SK-N-SH (cell line): Measurements from ENCODE around the gene RNMT. TPM values are rescaled to one million over a fixed set of nuclear protein-coding genes. Genes with fewer than 3 reads are reported as not detected.

Experiments
- CTCF ChIA-PET: fragments of 300-600, 350-600 bp; formaldehyde crosslinking; extraction: SDS; loops from one replicate; lab custom pipeline; 2021; lab: Yijun Ruan, JAX
- POLR2A ChIA-PET: fragments of 350-600 bp; sonication (Branson Sonifier 250); formaldehyde crosslinking; extraction: SDS; loops from one replicate; lab custom pipeline; 2020; ENCODE audit warnings: antibody characterized with exemption, inconsistent platforms; lab: Yijun Ruan, JAX
- DNase-seq: peaks from one replicate; pipeline ENCODE4 v3.0.0; 2012
- H2AFZ ChIP-seq: fragments of 200-600 bp; sonication (generic); 2 replicates; pipeline ENCODE4 v1.8.1; 2016; ENCODE audit warnings: antibody characterized with exemption, mild to moderate bottlenecking, low read depth
- H3F3A ChIP-seq: fragments of 200-600 bp; sonication (generic); replicated peaks from 2 replicates; pipeline ENCODE3; 2016; ENCODE audit warnings: antibody characterized with exemption, mild to moderate bottlenecking; ENCODE audit not compliant: insufficient read depth
- H3K27ac ChIP-seq, 2 experiments: fragments of 200-500 bp in 1 of 2; fragments of 200-600 bp in 1 of 2; sonication (Bioruptor generic) in 1 of 2; sonication (generic), shearing (Covaris generic) in 1 of 2; 2 replicates each; pipeline versions ENCODE4 v1.5.1 to v1.6.1; 2014 to 2016; ENCODE audit warnings: low read depth in 2 of 2, inconsistent platforms in 1 of 2, low read length in 1 of 2, mild to moderate bottlenecking in 1 of 2, mixed read lengths in 1 of 2
- H3K27me3 ChIP-seq: fragments of 200-600 bp; sonication (generic), shearing (Covaris generic); 2 replicates; pipeline ENCODE4 v1.6.1; 2016; ENCODE audit warnings: mixed run types; ENCODE audit not compliant: insufficient read depth
- H3K36me3 ChIP-seq, 2 experiments: fragments of 200-500 bp in 1 of 2; fragments of 200-600 bp in 1 of 2; sonication (Bioruptor generic) in 1 of 2; sonication (generic) in 1 of 2; replicated peaks in 1 of 2; 2 replicates each; pipeline versions ENCODE3 to v1.5.1; 2014 to 2016; ENCODE audit warnings: low read length in 1 of 2, mild to moderate bottlenecking in 1 of 2; ENCODE audit not compliant: insufficient read depth in 2 of 2, control insufficient read depth in 1 of 2
- H3K4me1 ChIP-seq, 2 experiments: fragments of 200-500 bp in 1 of 2; fragments of 200-600 bp in 1 of 2; sonication (Bioruptor generic) in 1 of 2; sonication (generic), shearing (Covaris generic) in 1 of 2; 2 replicates each; pipeline versions ENCODE4 v1.5.1 to v1.6.1; 2014 to 2016; ENCODE audit warnings: low read depth in 1 of 2, low read length in 1 of 2, mixed run types in 1 of 2; ENCODE audit not compliant: insufficient read depth in 2 of 2, control insufficient read depth in 1 of 2
- H3K4me2 ChIP-seq: fragments of 200-600 bp; sonication (generic), shearing (Covaris generic); 2 replicates; pipeline ENCODE4 v1.6.1; 2017; ENCODE audit warnings: mixed run types
- H3K4me3 ChIP-seq, 2 experiments: fragments of 200-500 bp in 1 of 2; fragments of 200-600 bp in 1 of 2; sonication (Bioruptor generic) in 1 of 2; sonication (generic), shearing (Covaris generic) in 1 of 2; 2 replicates each; pipeline versions ENCODE4 v1.5.1 to v1.8.1; 2014 to 2016; ENCODE audit warnings: low read depth in 2 of 2, inconsistent platforms in 1 of 2, low read length in 1 of 2, mild to moderate bottlenecking in 1 of 2, mixed read lengths in 1 of 2, moderate library complexity in 1 of 2
- H3K79me2 ChIP-seq: fragments of 200-600 bp; sonication (generic); 2 replicates; pipeline ENCODE4 v1.8.1; 2017; ENCODE audit warnings: mild to moderate bottlenecking; ENCODE audit not compliant: insufficient read depth
- H3K9ac ChIP-seq: fragments of 200-600 bp; sonication (generic); 2 replicates; pipeline ENCODE4 v1.6.1; 2017; ENCODE audit warnings: mixed run types
- H3K9me2 ChIP-seq: fragments of 200-600 bp; sonication (generic); 2 replicates; pipeline ENCODE4 v1.6.1; 2017; ENCODE audit warnings: mixed run types
- H3K9me3 ChIP-seq: fragments of 200-600 bp; sonication (generic); 2 replicates; pipeline ENCODE4 v1.6.1; 2017; ENCODE audit warnings: mixed run types, mild to moderate bottlenecking, moderate library complexity
- H4K20me1 ChIP-seq: fragments of 200-600 bp; sonication (generic); 2 replicates; pipeline ENCODE4 v1.6.1; 2017; ENCODE audit warnings: mild to moderate bottlenecking, mixed run types; ENCODE audit not compliant: insufficient read depth
- CHD2 ChIP-seq: fragments of 150-350 bp; IDR thresholded peaks from 2 replicates; pipeline ENCODE4 v1.6.1; 2018; ENCODE audit warnings: low read length; ENCODE audit not compliant: partially characterized antibody
- CTCF ChIP-seq: fragments of 200-600 bp; sonication (generic); IDR thresholded peaks from 2 replicates; pipeline ENCODE4 v1.6.1; 2017; ENCODE audit warnings: antibody characterized with exemption, mild to moderate bottlenecking, moderate library complexity
- ELF1 ChIP-seq: IDR thresholded peaks from 2 replicates; pipeline ENCODE4 v1.4.0; 2012
- EP300 ChIP-seq, 2 experiments: IDR thresholded peaks; 2 replicates each; pipeline versions ENCODE4 v1.4.0 to v1.6.1; 2012; ENCODE audit warnings: borderline replicate concordance in 1 of 2, low read depth in 1 of 2, low read length in 1 of 2
- FOXJ3 ChIP-seq: sonication (generic); formaldehyde crosslinking; IDR thresholded peaks from 2 replicates; pipeline ENCODE4 v1.5.1; 2020; ENCODE audit warnings: mild to moderate bottlenecking, missing genetic modification reagents
- FOXM1 ChIP-seq: IDR thresholded peaks from 2 replicates; pipeline ENCODE4 v1.4.0; 2012; ENCODE audit warnings: low read depth, mild to moderate bottlenecking
- GABPA ChIP-seq: IDR thresholded peaks from 2 replicates; pipeline ENCODE4 v1.4.0; 2012; ENCODE audit warnings: low read depth, mild to moderate bottlenecking
- IRF3 ChIP-seq: fragments of 150-350 bp; IDR thresholded peaks from 2 replicates; pipeline ENCODE4 v1.6.1; 2016; ENCODE audit warnings: mild to moderate bottlenecking, low read depth, low read length
- JUND ChIP-seq: IDR thresholded peaks from 2 replicates; pipeline ENCODE4 v1.4.0; 2012
- MEF2A ChIP-seq: IDR thresholded peaks from 2 replicates; pipeline ENCODE4 v1.4.0; 2012; ENCODE audit warnings: low read depth, borderline replicate concordance
- NRF1 ChIP-seq: IDR thresholded peaks from 2 replicates; pipeline ENCODE4 v1.6.1; 2012; ENCODE audit warnings: low read depth, mild to moderate bottlenecking, low read length
- POLR2AphosphoS5 ChIP-seq: IDR thresholded peaks from 2 replicates; pipeline ENCODE4 v1.6.1; 2012; ENCODE audit warnings: low read depth, low read length
- REST ChIP-seq: IDR thresholded peaks from 2 replicates; pipeline ENCODE4 v1.6.1; 2012; ENCODE audit warnings: mild to moderate bottlenecking, low read depth, low read length, moderate library complexity
- RFX5 ChIP-seq: IDR thresholded peaks from 2 replicates; pipeline ENCODE4 v1.6.1; 2012; ENCODE audit warnings: mild to moderate bottlenecking, improper control_type of control experiment, low read length
- SIN3A ChIP-seq: IDR thresholded peaks from 2 replicates; pipeline ENCODE4 v1.6.1; 2012; ENCODE audit warnings: low read depth, mild to moderate bottlenecking, low read length, moderate library complexity, borderline replicate concordance
- USF2 ChIP-seq: fragments of 150-350 bp; IDR thresholded peaks from 2 replicates; pipeline ENCODE4 v1.6.1; 2017; ENCODE audit warnings: antibody characterized with exemption, low read length, low read depth, borderline replicate concordance
- YY1 ChIP-seq: IDR thresholded peaks from 2 replicates; pipeline ENCODE4 v1.4.0; 2012; ENCODE audit warnings: low read depth, mild to moderate bottlenecking
- ZBTB33 ChIP-seq: IDR thresholded peaks from 2 replicates; pipeline ENCODE4 v1.4.0; 2012; ENCODE audit warnings: low read depth, borderline replicate concordance
- WGBS: methylation state at CpG from one replicate; pipeline ENCODE4 v1.1.6; 2017; ENCODE audit warnings: low lambda C conversion rate; 5-methylcytosine and 5-hydroxymethylcytosine counted together
- polyA plus RNA-seq, 3 experiments: library from polyadenylated mRNA; depleted of rRNA; stranded (reverse); fragments of >200 nt; gene quantifications; 2 replicates each; pipeline ENCODE4 v1.2.3, GENCODE V29; 2012

RNMT gene
- polyA plus RNA-seq, 1 of the 3 experiments (the other 2 are of a cell fraction): 12.7 TPM

- no peaks in the 10 kb centered on the region for H3K79me2 ChIP-seq
- H3K9me2 ChIP-seq: no peaks in the 10 kb centered on the region
- H3K27me3 ChIP-seq: peaks cover 24% of the 10 kb centered on the region; the same call in 1 of the 2 replicates
- no peaks in the 10 kb centered on the region for H3K36me3 ChIP-seq
- H3K9me3 ChIP-seq: no peaks in the 10 kb centered on the region
- peaks cover 0 to 8% of the 10 kb centered on the region in 2 experiments; a peak in 1 of 4 replicates for H3K4me1 ChIP-seq
- POLR2A ChIA-PET: no interaction called here
- CTCF ChIA-PET: interaction anchor here (0.9 to 2.1 kb wide), 6 partner anchors 10 to 70 kb away, joined by 3 to 9 read pairs (median 4); partner anchors contain the start of genes FAM210A, MC5R and RNMT
- no peak overlapping the region for H3K27ac ChIP-seq
- H3F3A ChIP-seq: no peaks in the 10 kb centered on the region
- DNase-seq: no peak
- no peaks in the 10 kb centered on the region for H4K20me1 ChIP-seq
- no peak overlapping the region for H3K9ac ChIP-seq
- TF ChIP-seq CTCF (peak; percentile 21; the same call in 1 of the 2 replicates), ZBTB33 (no peak)
- H2AFZ ChIP-seq: peak overlapping the region; percentile 74; the same call in 1 of the 2 replicates
- WGBS: 27% methylated on average over 11 of the region's 14 CpGs
- no peak overlapping the region; the same call in 1 of the 2 replicates for H3K4me2 ChIP-seq
- peak overlapping the region; percentile 32 to 43 for H3K4me3 ChIP-seq
Measured at GRCh38 chr18:13796515-13796914, 70.0 kb downstream of the RNMT start.

GRCh38 chr18:13797157-13797611 is 70.7 kb downstream of the RNMT start:
- Histone ChIP-seq H3F3A (no peaks in the 10 kb centered on the region), H3K27ac (no peak overlapping the region), H4K20me1 (no peaks in the 10 kb centered on the region), H3K4me2 (no peak overlapping the region), H3K79me2 (no peaks in the 10 kb centered on the region), H3K27me3 (peaks cover 24% of the 10 kb centered on the region; the same call in 1 of the 2 replicates), H3K36me3 (no peaks in the 10 kb centered on the region), H3K9ac (no peak overlapping the region), H3K9me3 (no peaks in the 10 kb centered on the region), H3K9me2 (no peaks in the 10 kb centered on the region), H3K4me3 (0 out of 4 replicates have a peak overlapping the region, but pooled peaks have one; percentile 32 to 43), H2AFZ (peak overlapping the region; percentile 74; the same call in 1 of the 2 replicates), H3K4me1 (peaks cover 0 to 8% of the 10 kb centered on the region in 2 experiments; a peak in 1 of 4 replicates)
- DNase-seq: no peak
- WGBS: 37% methylated on average over 3 of the region's 3 CpGs
- POLR2A ChIA-PET: no interaction called here
- CTCF ChIA-PET: interaction anchor here (0.9 to 2.1 kb wide), 6 partner anchors 10 to 70 kb away, joined by 3 to 9 read pairs (median 4); partner anchors contain the start of genes FAM210A, MC5R and RNMT
- TF ChIP-seq NRF1: no peak
- no peak for TF ChIP-seq SIN3A
- no peak for TF ChIP-seq JUND
- no peak for TF ChIP-seq EP300 (IDR thresholded peaks at IDR 0.05; ENCODE audit: borderline replicate concordance in 1 of 2, low read depth in 1 of 2, low read length in 1 of 2)
- no peak for TF ChIP-seq GABPA
- no peak for TF ChIP-seq FOXM1
- no peak for TF ChIP-seq USF2
- no peak for TF ChIP-seq CHD2
- TF ChIP-seq IRF3: no peak
- TF ChIP-seq YY1: no peak
- TF ChIP-seq MEF2A: no peak
- TF ChIP-seq POLR2AphosphoS5: no peak
- no peak for TF ChIP-seq REST
- TF ChIP-seq ELF1: no peak
- no peak for TF ChIP-seq RFX5
- no peak for TF ChIP-seq FOXJ3 (CRISPR knock-in tag)
